ENCODE results near the gene DHRS7B.

- no peak for TF ChIP-seq CTCF (IDR thresholded peaks at IDR 0.05; ENCODE audit: low read depth, low read length)
- no peak for TF ChIP-seq POLR2A (IDR thresholded peaks at IDR 0.05; ENCODE audit: extremely low read depth, insufficient read length)
- no peak for TF ChIP-seq MAX (IDR thresholded peaks at IDR 0.05; ENCODE audit: low read depth, low read length)
- no peak for TF ChIP-seq MYC (IDR thresholded peaks at IDR 0.05; ENCODE audit: low read depth, low read length)
These were observed 41.1 kb upstream of the DHRS7B start for GRCh38 chr17:21085707-21086106.
